Panc1 (cell line): ENCODE results near the gene LTBP3. TPM values are rescaled to one million over a fixed set of nuclear protein-coding genes. Genes with fewer than 3 reads are reported as not detected.

Experiments used
- ATAC-seq: fragments of 200-7000 bp; cut with Tn5 transposase; 2 replicates; pipeline ENCODE4 v1.9.1; 2020; ENCODE audit warnings: mild to moderate bottlenecking, moderate library complexity
- BruUV-seq: library from RNA; stranded (reverse); fragments of 400-500 nt; replicated peaks from 2 replicates; lab custom pipeline; 2021; lab: Mats Ljungman, UMichigan
- CTCF ChIA-PET: fragments of 300-600 bp; sonication (Branson Sonifier 250); formaldehyde crosslinking; loops from one replicate; lab custom pipeline; 2022; ENCODE audit warnings: antibody characterized with exemption; lab: Charles Lee
- POLR2A ChIA-PET: fragments of 300-600 bp; sonication (Branson Sonifier 250); formaldehyde crosslinking; loops from one replicate; lab custom pipeline; 2022; ENCODE audit warnings: antibody characterized with exemption; lab: Charles Lee
- DNase-seq: peaks from one replicate; pipeline ENCODE4 v3.0.0-alpha.2; 2010; ENCODE audit warnings: low read depth, low spot score
- H3K27ac ChIP-seq: 2 replicates; pipeline ENCODE4 v1.5.1; 2011; ENCODE audit warnings: mild to moderate bottlenecking, low read length, inconsistent platforms
- H3K27me3 ChIP-seq: fragments of 200-500 bp; sonication (Bioruptor generic); 2 replicates; pipeline ENCODE4 v1.6.0; 2014; ENCODE audit warnings: low read length, inconsistent platforms; ENCODE audit not compliant: control insufficient read depth, insufficient read depth
- H3K36me3 ChIP-seq: fragments of 200-500 bp; sonication (Bioruptor generic); 2 replicates; pipeline ENCODE4 v1.5.1; 2014; ENCODE audit warnings: inconsistent platforms, mild to moderate bottlenecking, low read length, moderate library complexity; ENCODE audit not compliant: control insufficient read depth, insufficient read depth
- H3K4me1 ChIP-seq: 2 replicates; pipeline ENCODE4 v1.5.1; 2011; ENCODE audit warnings: inconsistent platforms, mild to moderate bottlenecking, low read length, moderate library complexity; ENCODE audit not compliant: control insufficient read depth, insufficient read depth
- H3K4me3 ChIP-seq, 2 experiments: 2 replicates each; pipeline ENCODE4 v1.5.1; 2011 to 2012; ENCODE audit warnings: low read depth in 2 of 2, low read length in 2 of 2, mild to moderate bottlenecking in 2 of 2, inconsistent platforms in 1 of 2, moderate library complexity in 1 of 2
- H3K9me3 ChIP-seq: fragments of 200-500 bp; sonication (Bioruptor generic); 2 replicates; pipeline ENCODE4 v1.5.1; 2014; ENCODE audit warnings: low read depth, mild to moderate bottlenecking, inconsistent platforms, low read length, moderate library complexity; ENCODE audit not compliant: control insufficient read depth, insufficient read depth
- CTCF ChIP-seq: fragments of 450-650 bp; IDR thresholded peaks from 2 replicates; pipeline ENCODE4 v1.5.1; 2017; ENCODE audit warnings: mild to moderate bottlenecking
- POLR2AphosphoS5 ChIP-seq: IDR thresholded peaks from 2 replicates; pipeline ENCODE4 v1.6.1; 2012; ENCODE audit warnings: mild to moderate bottlenecking, low read depth, low read length, moderate library complexity
- SIN3A ChIP-seq: IDR thresholded peaks from 2 replicates; pipeline ENCODE4 v1.6.1; 2012; ENCODE audit warnings: low read depth, mild to moderate bottlenecking, low read length, moderate library complexity, borderline replicate concordance; ENCODE audit not compliant: insufficient read depth
- TCF7L2 ChIP-seq: IDR thresholded peaks from 2 replicates; pipeline ENCODE4 v1.6.1; 2011; ENCODE audit warnings: mild to moderate bottlenecking, low read depth, low read length, inconsistent platforms
- in situ Hi-C: cut with HindIII; loops from 2 replicates; pipeline ENCODE4 v1.10.0; 2016; ENCODE audit warnings: low sequenced_read_pairs, low pct_unique_long_range_greater_than_20kb
- intact Hi-C: fragments of 100-400 bp; cut with micrococcal nuclease; formaldehyde crosslinking; loops from one replicate; pipeline ENCODE4 v1.10.0; 2022; ENCODE audit not compliant: unreplicated experiment
- total RNA-seq: library from RNA; stranded (reverse); gene quantifications from one replicate; pipeline ENCODE4 v1.2.1, GENCODE V29; 2021; ENCODE audit not compliant: unreplicated experiment
- TF ChIP-seq, protein P1 (sequence below), 2 experiments: IDR thresholded peaks; 2 replicates each; pipeline ENCODE4 v1.6.1; 2011 to 2012; ENCODE audit warnings: low read depth in 2 of 2, control low read depth in 1 of 2, low read length in 1 of 2, mild to moderate bottlenecking in 1 of 2, moderate library complexity in 1 of 2; ENCODE audit not compliant: insufficient read depth in 1 of 2

The LTBP3 gene
- total RNA-seq, 1 experiment from 2014 or later, result 133 TPM

- intact Hi-C loops (no loop called here), in situ Hi-C loops (no loop called here)
- POLR2A ChIA-PET, result interaction anchor here (0.5 to 0.8 kb wide), 2 partner anchors 17 to 80 kb away, joined by 3 to 11 read pairs; no protein-coding TSS in a partner anchor
These were observed 30.3 kb upstream of the LTBP3 start for GRCh38 chr11:65588199-65589054.

GRCh38 chr11:65586676-65587075 lies 28.5 kb upstream of the LTBP3 start:
- DNase-seq (no peak), ATAC-seq (no peak)
- CTCF ChIA-PET, result no interaction called here
- no peaks in the 10 kb centered on the region for H3K9me3 ChIP-seq
- POLR2A ChIA-PET, result no interaction called here
- TF ChIP-seq SIN3A (no peak), CTCF (no peak)
- TF ChIP-seq, protein P1, sequence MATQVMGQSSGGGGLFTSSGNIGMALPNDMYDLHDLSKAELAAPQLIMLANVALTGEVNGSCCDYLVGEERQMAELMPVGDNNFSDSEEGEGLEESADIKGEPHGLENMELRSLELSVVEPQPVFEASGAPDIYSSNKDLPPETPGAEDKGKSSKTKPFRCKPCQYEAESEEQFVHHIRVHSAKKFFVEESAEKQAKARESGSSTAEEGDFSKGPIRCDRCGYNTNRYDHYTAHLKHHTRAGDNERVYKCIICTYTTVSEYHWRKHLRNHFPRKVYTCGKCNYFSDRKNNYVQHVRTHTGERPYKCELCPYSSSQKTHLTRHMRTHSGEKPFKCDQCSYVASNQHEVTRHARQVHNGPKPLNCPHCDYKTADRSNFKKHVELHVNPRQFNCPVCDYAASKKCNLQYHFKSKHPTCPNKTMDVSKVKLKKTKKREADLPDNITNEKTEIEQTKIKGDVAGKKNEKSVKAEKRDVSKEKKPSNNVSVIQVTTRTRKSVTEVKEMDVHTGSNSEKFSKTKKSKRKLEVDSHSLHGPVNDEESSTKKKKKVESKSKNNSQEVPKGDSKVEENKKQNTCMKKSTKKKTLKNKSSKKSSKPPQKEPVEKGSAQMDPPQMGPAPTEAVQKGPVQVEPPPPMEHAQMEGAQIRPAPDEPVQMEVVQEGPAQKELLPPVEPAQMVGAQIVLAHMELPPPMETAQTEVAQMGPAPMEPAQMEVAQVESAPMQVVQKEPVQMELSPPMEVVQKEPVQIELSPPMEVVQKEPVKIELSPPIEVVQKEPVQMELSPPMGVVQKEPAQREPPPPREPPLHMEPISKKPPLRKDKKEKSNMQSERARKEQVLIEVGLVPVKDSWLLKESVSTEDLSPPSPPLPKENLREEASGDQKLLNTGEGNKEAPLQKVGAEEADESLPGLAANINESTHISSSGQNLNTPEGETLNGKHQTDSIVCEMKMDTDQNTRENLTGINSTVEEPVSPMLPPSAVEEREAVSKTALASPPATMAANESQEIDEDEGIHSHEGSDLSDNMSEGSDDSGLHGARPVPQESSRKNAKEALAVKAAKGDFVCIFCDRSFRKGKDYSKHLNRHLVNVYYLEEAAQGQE (IDR thresholded peaks at IDR 0.05; ENCODE audit: insufficient read depth in 1 of 2, low read depth in 2 of 2, low read length in 1 of 2), result no peak
- H3K27me3 ChIP-seq, result no peaks in the 10 kb centered on the region
- BruUV-seq, result no TSS peak
- peaks cover 17% of the 10 kb centered on the region for H3K4me1 ChIP-seq
- intact Hi-C loops (no loop called here), in situ Hi-C loops (no loop called here)
- no peak overlapping the region for H3K27ac ChIP-seq
- H3K36me3 ChIP-seq, result peaks cover 6% of the 10 kb centered on the region
- H3K4me3 ChIP-seq, result no peak overlapping the region

More at GRCh38 chr11:65588199-65589054, 30.3 kb upstream of the LTBP3 start:
- Histone ChIP-seq H3K4me3 (no peak overlapping the region), H3K27ac (peak overlapping the region; percentile 36), H3K36me3 (peaks cover 6% of the 10 kb centered on the region), H3K9me3 (no peaks in the 10 kb centered on the region), H3K27me3 (no peaks in the 10 kb centered on the region), H3K4me1 (peaks cover 17% of the 10 kb centered on the region)
- TF ChIP-seq TCF7L2, result no peak
- TF ChIP-seq, protein P1 (IDR thresholded peaks at IDR 0.05; ENCODE audit: insufficient read depth in 1 of 2, low read depth in 2 of 2, low read length in 1 of 2), result no peak
- TF ChIP-seq CTCF, result no peak; the same call in 1 of the 2 replicates
- no peak for TF ChIP-seq POLR2AphosphoS5
- TF ChIP-seq SIN3A, result no peak
- CTCF ChIA-PET, result interaction anchor here (0.7 kb wide), 1 partner anchor 207 kb away, joined by 10 read pairs; no protein-coding TSS in a partner anchor
- ATAC-seq (peak; percentile 86), DNase-seq (no peak)
- no TSS peak for BruUV-seq
